Placental pericyte (primary cell): ENCODE measurements around the gene SELENON. TPM values are rescaled to one million over a fixed set of nuclear protein-coding genes. Genes with fewer than 3 reads are reported as not detected.

Experiments
- total RNA-seq: library from RNA; depleted of rRNA; stranded (reverse); fragments of >200 nt; gene quantifications from 2 replicates; pipeline ENCODE4 v1.2.3, GENCODE V29; 2012

The SELENON gene
- total RNA-seq: 29.8 and 33.0 TPM in 2 replicates

DNA sequence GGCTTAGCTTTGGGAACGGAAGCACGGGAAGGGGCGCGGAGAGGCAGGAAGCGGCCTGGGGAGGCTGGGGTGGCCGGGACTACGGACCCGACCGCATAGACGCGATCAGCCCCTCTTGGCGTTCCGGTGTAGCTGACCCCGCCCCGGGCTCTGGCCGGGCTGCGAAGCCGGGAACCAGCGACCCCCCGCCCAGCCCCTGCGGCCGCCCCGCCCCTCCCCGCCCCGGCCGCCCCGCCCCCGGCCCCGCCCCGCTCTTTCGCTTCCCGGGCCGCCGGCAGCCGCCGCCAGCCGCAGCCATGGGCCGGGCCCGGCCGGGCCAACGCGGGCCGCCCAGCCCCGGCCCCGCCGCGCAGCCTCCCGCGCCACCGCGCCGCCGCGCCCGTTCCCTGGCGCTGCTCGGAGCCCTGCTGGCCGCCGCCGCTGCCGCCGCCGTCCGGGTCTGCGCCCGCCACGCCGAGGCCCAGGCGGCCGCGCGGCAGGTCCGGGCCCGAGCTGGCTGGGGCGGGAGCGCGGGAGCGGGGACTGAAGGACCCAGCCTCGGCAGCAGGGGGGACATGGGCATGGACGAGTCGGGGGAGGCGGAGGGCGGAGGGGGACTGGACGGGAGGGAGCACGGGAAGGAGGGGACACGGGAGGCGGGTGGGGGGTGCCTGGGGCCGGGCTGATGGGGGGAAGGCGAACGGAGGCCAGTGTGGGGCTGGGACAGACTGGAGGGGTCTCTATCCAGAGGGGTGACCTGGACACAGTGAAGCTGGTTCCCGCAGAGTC lies at the start of gene SELENON:
SELENON (plus strand) TSS at position 259 of the 768 bp plus-strand sequence; CDS start at position 297, 38 bp downstream.

GRCh38 chr1:25819491-25820246 lies 19.7 kb downstream of the SELENON start, which contains the start of gene MTFR1L:
Gene MTFR1L, plus strand, starts transcription at chr1:25819954. Its CDS starts 3,151 bp downstream, at chr1:25823105.

DNA sequence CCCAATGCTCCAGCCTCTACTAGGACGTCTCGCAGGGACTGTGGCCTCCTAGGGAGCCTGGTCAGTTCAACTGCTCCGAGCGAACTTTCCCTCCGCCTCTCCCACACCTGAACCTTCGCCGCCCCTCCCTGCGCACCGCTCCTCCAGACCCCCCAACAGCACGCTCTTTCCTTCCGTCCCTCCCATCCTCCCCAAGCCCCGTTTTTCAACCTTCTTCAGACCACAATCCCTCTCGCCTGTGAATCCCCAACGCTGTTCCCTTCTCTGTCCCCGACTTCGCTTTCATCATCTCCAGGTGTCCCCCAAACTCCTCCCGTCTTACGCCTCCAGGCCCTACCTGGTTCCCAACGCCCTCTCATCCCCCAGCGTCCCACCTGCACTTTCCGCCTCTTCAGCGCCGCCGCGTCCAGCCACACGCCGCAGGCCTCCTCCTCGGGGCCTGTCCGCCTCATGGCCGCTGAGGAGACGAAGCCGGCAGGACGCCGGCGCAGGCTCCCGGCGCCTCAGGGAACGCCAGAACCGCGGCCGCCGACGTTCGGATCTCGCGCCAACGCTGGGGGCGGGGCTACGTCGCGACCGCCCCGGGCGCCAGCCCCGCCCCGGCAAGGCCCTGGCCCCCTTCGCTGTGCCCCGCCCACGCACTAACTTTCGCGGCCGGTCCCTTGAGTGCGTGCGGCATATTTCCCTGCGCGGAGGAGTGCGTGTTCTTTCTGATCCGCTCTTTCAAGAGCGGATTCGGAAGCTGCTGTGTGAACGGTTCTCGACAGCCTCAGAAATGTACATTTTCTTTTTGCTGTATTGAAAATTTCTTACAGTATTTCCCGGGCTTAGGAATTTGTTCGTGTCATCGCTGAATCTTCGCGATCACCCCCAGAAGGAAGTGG lies 59.2 kb downstream of the SELENON start, which contains the start of gene AUNIP:
AUNIP (minus strand) TSS at position 552 of the 884 bp plus-strand sequence; CDS start at position 452, 100 bp downstream.

Other genes starting within 250 kb of the SELENON start
- 0.14 and 1.3 TPM in 2 replicates for gene MAN1C1, start 183.4 kb upstream of the SELENON start, total RNA-seq
- gene MTFR1L, start 19.8 kb downstream of the SELENON start, total RNA-seq: 49.9 and 50.1 TPM in 2 replicates
- 0.22 and 6.6 TPM in 2 replicates for gene AUNIP, start 59.3 kb downstream of the SELENON start, total RNA-seq
- 6.6 and 12.2 TPM in 2 replicates for gene PAQR7, start 75.5 kb downstream of the SELENON start, total RNA-seq
- 21.2 and 109 TPM in 2 replicates for gene STMN1, start 106.2 kb downstream of the SELENON start, total RNA-seq
- 7.9 and 13.2 TPM in 2 replicates for gene PAFAH2, start 197.9 kb downstream of the SELENON start, total RNA-seq
- under 0.01 and 0.43 TPM in 2 replicates for gene EXTL1, start 221.6 kb downstream of the SELENON start, total RNA-seq
- not detected in 2 replicates for gene SLC30A2, start 245.9 kb downstream of the SELENON start, total RNA-seq